Smooth muscle cell (in vitro differentiated cells): ENCODE results near the gene BRI3BP. TPM values are rescaled to one million over a fixed set of nuclear protein-coding genes. Genes with fewer than 3 reads are reported as not detected.

Experiments
- DNase-seq: peaks from one replicate; lab custom pipeline; 2025; ENCODE audit not compliant: unreplicated experiment; lab: John Stamatoyannopoulos, UW
- H2AFZ ChIP-seq: fragments of 200-600 bp; sonication (generic); 2 replicates; pipeline ENCODE4 v1.6.0; 2016; ENCODE audit warnings: antibody characterized with exemption, low read depth, mild to moderate bottlenecking
- H3F3A ChIP-seq: fragments of 200-600 bp; sonication (generic); 2 replicates; pipeline ENCODE4 v1.6.0; 2017; ENCODE audit warnings: antibody characterized with exemption, low read depth
- H3K27ac ChIP-seq: fragments of 200-600 bp; sonication (generic); 2 replicates; pipeline ENCODE4 v1.5.1; 2016; ENCODE audit warnings: low read depth, mild to moderate bottlenecking
- H3K27me3 ChIP-seq: fragments of 200-600 bp; sonication (generic); 2 replicates; pipeline ENCODE4 v1.6.1; 2016; ENCODE audit warnings: low read depth, mild to moderate bottlenecking
- H3K36me3 ChIP-seq: fragments of 200-600 bp; sonication (generic); 2 replicates; pipeline ENCODE4 v1.5.1; 2016; ENCODE audit warnings: low read depth
- H3K4me1 ChIP-seq: fragments of 200-600 bp; sonication (generic); 2 replicates; pipeline ENCODE4 v1.5.1; 2016; ENCODE audit warnings: low read depth
- H3K4me2 ChIP-seq: fragments of 200-600 bp; sonication (generic); 2 replicates; pipeline ENCODE4 v1.6.0; 2016; ENCODE audit warnings: mild to moderate bottlenecking
- H3K4me3 ChIP-seq: fragments of 200-600 bp; sonication (generic); 2 replicates; pipeline ENCODE4 v1.5.1; 2016; ENCODE audit warnings: mild to moderate bottlenecking
- H3K79me2 ChIP-seq: fragments of 200-600 bp; sonication (generic); 2 replicates; pipeline ENCODE4 v1.6.0; 2016; ENCODE audit warnings: low read depth, mild to moderate bottlenecking
- H3K9ac ChIP-seq: fragments of 200-600 bp; sonication (generic); 2 replicates; pipeline ENCODE4 v1.6.0; 2016; ENCODE audit warnings: low read depth
- H3K9me3 ChIP-seq: fragments of 200-600 bp; sonication (generic); replicated peaks from 2 replicates; pipeline ENCODE4 v1.5.1; 2016; ENCODE audit warnings: low read depth
- H4K20me1 ChIP-seq: fragments of 200-600 bp; sonication (generic); 2 replicates; pipeline ENCODE4 v1.6.0; 2016; ENCODE audit warnings: low read depth
- CTCF ChIP-seq: fragments of 200-600 bp; sonication (generic); IDR thresholded peaks from 2 replicates; pipeline ENCODE4 v1.5.1; 2017; ENCODE audit warnings: borderline replicate concordance, mild to moderate bottlenecking, antibody characterized with exemption; ENCODE audit not compliant: insufficient read depth, poor library complexity, severe bottlenecking
- WGBS: methylation state at CpG from one replicate; pipeline ENCODE4 v1.1.7; 2016; ENCODE audit warnings: low lambda C conversion rate; 5-methylcytosine and 5-hydroxymethylcytosine counted together
- polyA plus RNA-seq: library from polyadenylated mRNA; unstranded; fragments of >200 nt; fragmentation: Nextera tagmentation; extraction: Ambion mirVana; gene quantifications from 2 replicates; pipeline ENCODE4 v1.2.1, GENCODE V29; 2016
- total RNA-seq: library from RNA; depleted of rRNA; stranded (reverse); fragments of >200 nt; gene quantifications from 2 replicates; pipeline ENCODE4 v1.2.3, GENCODE V29; 2014

BRI3BP gene
- total and polyA plus RNA-seq, 2 experiments from 2014 or later, result 1.2 to 1.8 TPM

- Histone ChIP-seq H3K9me3 (no peaks in the 10 kb centered on the region), H3K9ac (peak overlapping the region; percentile 82), H2AFZ (peak overlapping the region; percentile 97), H3K36me3 (no peaks in the 10 kb centered on the region), H3K27ac (no peak overlapping the region), H3K27me3 (peaks cover 4% of the 10 kb centered on the region), H4K20me1 (peaks cover 32% of the 10 kb centered on the region), H3K4me1 (no peaks in the 10 kb centered on the region), H3K4me3 (peak overlapping the region; percentile 98), H3K4me2 (peak overlapping the region; percentile 98), H3K79me2 (peaks cover 5% of the 10 kb centered on the region), H3F3A (no peaks in the 10 kb centered on the region)
- DNase-seq, result no peak
- 42% methylated on average over 5 of the region's 5 CpGs for WGBS
- TF ChIP-seq CTCF, result no peak
These were observed 71.0 kb downstream of the BRI3BP start for GRCh38 chr12:125064492-125064891.

- Histone ChIP-seq H3K79me2 (peaks cover 5% of the 10 kb centered on the region), H3K9ac (peak within 1 kb of the TSS; percentile 82), H3K9me3 (no peaks in the 10 kb centered on the region), H3K36me3 (no peaks in the 10 kb centered on the region), H3K4me1 (no peaks in the 10 kb centered on the region), H3F3A (no peaks in the 10 kb centered on the region), H3K27me3 (peaks cover 4% of the 10 kb centered on the region), H4K20me1 (peaks cover 39% of the 10 kb centered on the region), H3K4me2 (peak within 1 kb of the TSS; percentile 98), H3K27ac (no peak within 1 kb of the TSS), H3K4me3 (peak within 1 kb of the TSS; percentile 98), H2AFZ (peak within 1 kb of the TSS; percentile 97)
- whole genome bisulfite sequencing, result 1% methylated on average over 33 of the region's 80 CpGs
- no peak for TF ChIP-seq CTCF
- DNase-seq, result peak; percentile 55
These were observed 71.8 kb downstream of the BRI3BP start, which contains the start of gene AACS for GRCh38 chr12:125065021-125065918. AACS (plus strand) TSS chr12:125065435; CDS start chr12:125065585, 150 bp downstream.

GRCh38 chr12:125065919-125066570 lies 72.6 kb downstream of the BRI3BP start:
- no peaks in the 10 kb centered on the region for H3K9me3 ChIP-seq

More at GRCh38 chr12:125065919-125066570, 72.6 kb downstream of the BRI3BP start:
- Histone ChIP-seq H3F3A (no peaks in the 10 kb centered on the region), H2AFZ (peak overlapping the region; percentile 94), H3K4me2 (peak overlapping the region; percentile 98), H3K79me2 (peaks cover 5% of the 10 kb centered on the region), H3K27ac (no peak overlapping the region), H3K27me3 (peaks cover 4% of the 10 kb centered on the region), H3K36me3 (no peaks in the 10 kb centered on the region), H3K4me3 (peak overlapping the region; percentile 98), H3K9ac (peak overlapping the region; percentile 82), H3K4me1 (no peaks in the 10 kb centered on the region), H4K20me1 (peaks cover 46% of the 10 kb centered on the region)
- no peak for DNase-seq
- TF ChIP-seq CTCF, result no peak
- WGBS, result 62% methylated on average over 18 of the region's 18 CpGs
